Measurements from ENCODE around the gene LY6G6F.

Gene LY6G6F

GRCh38 chr6:31677955-31678354 is 28.7 kb upstream of the LY6G6F start:
- DNase-seq: no peak

- DNase-seq: peak; percentile 60
Observed at GRCh38 chr6:31680226-31681134, 26.2 kb upstream of the LY6G6F start, which contains the start of gene LY6G5C. TSS of gene LY6G5C (minus strand) at chr6:31681067. CDS start at chr6:31680373, 694 bp downstream.

- peak; percentile 36 for DNase-seq
Observed at GRCh38 chr6:31681135-31681671, 25.5 kb upstream of the LY6G6F start.

GRCh38 chr6:31683591-31683990 is 23.1 kb upstream of the LY6G6F start:
- no peak for DNase-seq

GRCh38 chr6:31686483-31686882 is 20.2 kb upstream of the LY6G6F start:
- no peak for DNase-seq

- no peak for DNase-seq
Observed at GRCh38 chr6:31687321-31687720, 19.3 kb upstream of the LY6G6F start.

GRCh38 chr6:31687860-31688693 is 18.6 kb upstream of the LY6G6F start:
- DNase-seq: no peak

GRCh38 chr6:31689249-31690110 is 17.2 kb upstream of the LY6G6F start:
- no peak for DNase-seq

- no peak for DNase-seq
Observed at GRCh38 chr6:31690231-31691077, 16.2 kb upstream of the LY6G6F start.

GRCh38 chr6:31691078-31691463 is 15.6 kb upstream of the LY6G6F start:
- no peak for DNase-seq

GRCh38 chr6:31691564-31692108 is 15.0 kb upstream of the LY6G6F start:
- no peak for DNase-seq

- no peak for DNase-seq
Observed at GRCh38 chr6:31692353-31692752, 14.3 kb upstream of the LY6G6F start.

GRCh38 chr6:31692886-31693285 is 13.8 kb upstream of the LY6G6F start:
- DNase-seq: no peak

- DNase-seq: no peak
Observed at GRCh38 chr6:31693535-31693934, 13.1 kb upstream of the LY6G6F start.

GRCh38 chr6:31697555-31697954 is 9.1 kb upstream of the LY6G6F start:
- no peak for DNase-seq

- no peak for DNase-seq
Observed at GRCh38 chr6:31700740-31701401, 5.8 kb upstream of the LY6G6F start.

- peak; percentile 25 for DNase-seq
Observed at GRCh38 chr6:31701666-31702404, 4.8 kb upstream of the LY6G6F start.

GRCh38 chr6:31702405-31702818 is 4.3 kb upstream of the LY6G6F start:
- DNase-seq: no peak

GRCh38 chr6:31702819-31703716 is 3.6 kb upstream of the LY6G6F start, which contains the start of gene ABHD16A:
TSS of gene ABHD16A (minus strand) at chr6:31703324. CDS start at chr6:31703281, 43 bp downstream.
- peak; percentile 95 for DNase-seq
